Activated B cell treated with CpG ODN at 0.5 μM for 24 hours (primary cell): ENCODE results near the gene STOM. TPM values are rescaled to one million over a fixed set of nuclear protein-coding genes. Genes with fewer than 3 reads are reported as not detected.

Experiments used
- ATAC-seq: fragments of 200-7000 bp; cut with Tn5 transposase; one replicate; pipeline ENCODE4 v1.10.0; 2021; ENCODE audit warnings: low read depth, mild to moderate bottlenecking, moderate library complexity
- CTCF ChIA-PET: fragments of 350-600 bp; sonication (Branson Sonifier 250); formaldehyde crosslinking; loops from one replicate; lab custom pipeline; 2021; ENCODE audit warnings: antibody characterized with exemption; lab: Charles Lee
- POLR2A ChIA-PET: fragments of 350-600 bp; sonication (Branson Sonifier 250); formaldehyde crosslinking; loops from one replicate; lab custom pipeline; 2021; ENCODE audit warnings: antibody characterized with exemption; lab: Charles Lee
- DNase-seq: peaks from one replicate; pipeline ENCODE4 v3.0.0; 2022
- H3K27ac Mint-ChIP-seq: one replicate; pipeline ENCODE4 v1.8.0; 2020; ENCODE audit warnings: mixed read lengths
- H3K27me3 Mint-ChIP-seq: one replicate; pipeline ENCODE4 v1.8.0; 2021; ENCODE audit warnings: mixed read lengths
- H3K36me3 Mint-ChIP-seq: one replicate; pipeline ENCODE4 v1.8.0; 2021; ENCODE audit warnings: low read depth, mixed read lengths
- H3K4me1 Mint-ChIP-seq: one replicate; pipeline ENCODE4 v1.8.0; 2021; ENCODE audit warnings: mixed read lengths
- H3K4me3 Mint-ChIP-seq: one replicate; pipeline ENCODE4 v1.8.0; 2020; ENCODE audit warnings: mild to moderate bottlenecking, mixed read lengths
- H3K9me3 Mint-ChIP-seq: one replicate; pipeline ENCODE4 v1.8.0; 2020; ENCODE audit warnings: mixed read lengths
- intact Hi-C: fragments of 100-400 bp; cut with micrococcal nuclease; formaldehyde crosslinking; loops from one replicate; pipeline ENCODE4 v1.15.1; 2024
- total RNA-seq: library from RNA; stranded (reverse); gene quantifications from 2 replicates; pipeline ENCODE4 v1.2.3, GENCODE V29; 2022
- TF ChIP-seq, protein P1 (sequence below): fragments of 200-600 bp; IDR thresholded peaks from one replicate; pipeline ENCODE4 v1.8.0; 2022; ENCODE audit warnings: antibody characterized with exemption, mild to moderate bottlenecking

The STOM gene
- total RNA-seq, 1 donor from 2014 or later, result 9.8 TPM

DNA sequence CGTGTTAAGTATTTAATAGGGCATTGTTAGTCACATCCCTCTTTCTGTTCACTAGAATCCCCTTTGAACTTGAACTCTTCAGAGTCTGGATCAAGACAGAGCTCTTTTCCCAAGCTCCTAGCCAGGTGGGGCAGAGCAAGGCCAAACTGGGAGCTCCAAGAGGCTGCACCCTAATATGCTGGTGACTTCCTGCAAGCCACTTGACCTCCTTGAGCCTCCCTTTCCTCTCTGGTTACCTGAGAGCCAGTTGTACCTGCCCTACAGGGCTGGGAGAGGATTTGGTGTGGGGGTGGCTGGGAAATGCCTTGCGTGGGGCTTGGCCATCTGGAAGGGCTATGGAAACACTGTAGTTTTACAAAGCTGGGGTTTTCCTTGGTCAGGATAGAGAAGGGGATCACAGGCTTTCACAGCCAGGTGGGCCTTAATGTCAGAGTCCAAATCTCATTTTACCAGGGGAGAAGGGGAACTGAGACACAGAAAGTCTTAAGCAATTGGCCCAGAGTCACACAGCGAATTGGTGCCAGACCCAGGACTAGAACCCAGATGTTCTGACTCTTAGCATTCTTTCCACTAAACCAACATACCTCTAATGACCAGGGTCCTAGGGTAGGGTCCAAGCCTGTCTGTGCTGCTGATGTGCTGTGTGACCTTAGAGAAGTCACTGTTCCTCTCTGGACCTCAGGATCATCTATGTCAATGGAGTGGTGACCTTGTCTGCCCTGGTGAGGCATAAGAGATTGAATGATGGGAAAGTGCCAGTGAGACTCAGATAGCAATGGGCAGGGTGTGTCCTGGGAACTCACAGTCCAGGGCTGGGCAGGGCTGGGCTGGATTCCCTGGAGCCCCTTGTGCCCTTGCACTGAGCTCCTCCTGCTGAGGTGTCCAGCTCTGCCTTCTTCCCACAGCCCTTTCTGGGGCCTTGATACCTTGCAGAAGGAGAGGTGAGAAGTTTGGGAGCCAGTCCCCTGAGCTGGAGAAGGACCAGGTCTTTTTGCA, 66.3 kb downstream of the STOM start:
- ATAC-seq (no peak), DNase-seq (no peak)
- no peak overlapping the region for H3K4me3 Mint-ChIP-seq
- H3K27ac Mint-ChIP-seq, result no peak overlapping the region
- TF ChIP-seq, protein P1, sequence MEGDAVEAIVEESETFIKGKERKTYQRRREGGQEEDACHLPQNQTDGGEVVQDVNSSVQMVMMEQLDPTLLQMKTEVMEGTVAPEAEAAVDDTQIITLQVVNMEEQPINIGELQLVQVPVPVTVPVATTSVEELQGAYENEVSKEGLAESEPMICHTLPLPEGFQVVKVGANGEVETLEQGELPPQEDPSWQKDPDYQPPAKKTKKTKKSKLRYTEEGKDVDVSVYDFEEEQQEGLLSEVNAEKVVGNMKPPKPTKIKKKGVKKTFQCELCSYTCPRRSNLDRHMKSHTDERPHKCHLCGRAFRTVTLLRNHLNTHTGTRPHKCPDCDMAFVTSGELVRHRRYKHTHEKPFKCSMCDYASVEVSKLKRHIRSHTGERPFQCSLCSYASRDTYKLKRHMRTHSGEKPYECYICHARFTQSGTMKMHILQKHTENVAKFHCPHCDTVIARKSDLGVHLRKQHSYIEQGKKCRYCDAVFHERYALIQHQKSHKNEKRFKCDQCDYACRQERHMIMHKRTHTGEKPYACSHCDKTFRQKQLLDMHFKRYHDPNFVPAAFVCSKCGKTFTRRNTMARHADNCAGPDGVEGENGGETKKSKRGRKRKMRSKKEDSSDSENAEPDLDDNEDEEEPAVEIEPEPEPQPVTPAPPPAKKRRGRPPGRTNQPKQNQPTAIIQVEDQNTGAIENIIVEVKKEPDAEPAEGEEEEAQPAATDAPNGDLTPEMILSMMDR, result no peak
- POLR2A ChIA-PET, result no interaction called here
- intact Hi-C loops, result no loop called here
- no peaks in the 10 kb centered on the region for H3K9me3 Mint-ChIP-seq
- peaks cover 15% of the 10 kb centered on the region for H3K4me1 Mint-ChIP-seq
- CTCF ChIA-PET, result no interaction called here
- H3K36me3 Mint-ChIP-seq, result peaks cover 21% of the 10 kb centered on the region
- H3K27me3 Mint-ChIP-seq, result peaks cover 5% of the 10 kb centered on the region

DNA sequence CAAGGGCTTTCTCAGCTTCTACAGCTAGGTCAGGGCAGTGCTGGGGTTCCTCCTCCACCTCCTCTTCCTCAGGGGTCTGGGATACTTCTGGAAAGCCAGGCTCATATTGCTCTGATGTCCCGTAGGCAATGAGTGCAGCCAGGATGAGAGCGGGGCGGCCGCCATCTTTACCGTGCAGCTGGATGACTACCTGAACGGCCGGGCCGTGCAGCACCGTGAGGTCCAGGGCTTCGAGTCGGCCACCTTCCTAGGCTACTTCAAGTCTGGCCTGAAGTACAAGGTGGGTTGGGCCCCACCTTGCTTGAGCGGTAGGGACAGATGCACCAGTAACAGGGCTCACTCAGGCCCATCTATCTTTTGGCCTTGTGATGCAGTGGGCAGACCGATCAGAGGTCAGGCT, 67.3 kb downstream of the STOM start:
- CTCF ChIA-PET, result no interaction called here
- Mint-ChIP-seq H3K27me3 (peaks cover 5% of the 10 kb centered on the region), H3K36me3 (peaks cover 19% of the 10 kb centered on the region), H3K4me1 (peaks cover 23% of the 10 kb centered on the region), H3K9me3 (no peaks in the 10 kb centered on the region), H3K27ac (no peak overlapping the region), H3K4me3 (no peak overlapping the region)
- no peak for DNase-seq
- intact Hi-C loops, result no loop called here
- TF ChIP-seq, protein P1, result no peak
- no peak for ATAC-seq
- POLR2A ChIA-PET, result no interaction called here

DNA sequence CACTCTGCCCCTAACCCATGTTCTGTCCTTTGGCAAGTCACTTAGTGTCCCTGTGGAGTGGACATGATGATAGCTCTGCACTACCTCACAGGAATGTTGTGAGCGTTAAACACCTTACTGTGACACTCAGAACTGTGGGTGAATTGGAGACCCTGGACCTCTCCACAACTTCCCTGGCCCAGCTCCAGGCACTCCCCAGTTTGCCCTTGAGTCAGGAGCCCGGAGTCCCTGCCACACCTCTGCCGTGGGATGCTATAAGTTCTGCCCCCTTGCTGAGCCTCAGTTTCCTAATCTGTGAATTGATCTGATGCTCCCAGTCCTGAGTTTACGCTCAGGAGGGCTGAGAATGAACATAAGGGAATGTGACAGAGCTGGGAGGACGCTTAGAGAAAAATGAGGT, 67.7 kb downstream of the STOM start:
- Mint-ChIP-seq H3K36me3 (peaks cover 15% of the 10 kb centered on the region), H3K27me3 (peaks cover 5% of the 10 kb centered on the region), H3K4me3 (no peak overlapping the region), H3K27ac (no peak overlapping the region), H3K4me1 (peaks cover 26% of the 10 kb centered on the region), H3K9me3 (no peaks in the 10 kb centered on the region)
- CTCF ChIA-PET, result no interaction called here
- TF ChIP-seq, protein P1, result no peak
- POLR2A ChIA-PET, result interaction anchor here (0.6 kb wide), 1 partner anchor 72 kb away, joined by 3 read pairs; no protein-coding TSS in a partner anchor
- intact Hi-C loops, result no loop called here
- ATAC-seq, result no peak
- no peak for DNase-seq

DNA sequence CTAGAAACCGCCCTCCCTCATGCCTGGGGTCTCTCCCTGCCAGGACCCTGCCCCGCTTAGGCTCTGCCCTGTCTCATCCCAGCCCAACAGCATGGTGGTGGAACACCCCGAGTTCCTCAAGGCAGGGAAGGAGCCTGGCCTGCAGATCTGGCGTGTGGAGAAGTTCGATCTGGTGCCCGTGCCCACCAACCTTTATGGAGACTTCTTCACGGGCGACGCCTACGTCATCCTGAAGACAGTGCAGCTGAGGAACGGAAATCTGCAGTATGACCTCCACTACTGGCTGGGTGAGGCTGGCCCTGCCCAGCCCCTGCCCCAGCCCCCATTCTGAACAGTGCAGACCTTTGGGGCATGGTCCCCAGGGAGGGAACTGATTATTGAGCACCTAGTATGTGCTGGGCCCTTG, 68.2 kb downstream of the STOM start:
- peaks cover 15% of the 10 kb centered on the region for H3K36me3 Mint-ChIP-seq
- ChIA-PET CTCF (no interaction called here), POLR2A (interaction anchor here (0.6 kb wide), 1 partner anchor 72 kb away, joined by 3 read pairs; no protein-coding TSS in a partner anchor)
- H3K27ac Mint-ChIP-seq, result no peak overlapping the region
- H3K4me3 Mint-ChIP-seq, result no peak overlapping the region
- no peaks in the 10 kb centered on the region for H3K9me3 Mint-ChIP-seq
- intact Hi-C loops, result no loop called here
- peaks cover 27% of the 10 kb centered on the region for H3K4me1 Mint-ChIP-seq
- TF ChIP-seq, protein P1, result no peak
- DNase-seq (no peak), ATAC-seq (no peak)
- peaks cover 5% of the 10 kb centered on the region for H3K27me3 Mint-ChIP-seq
